Choroid plexus epithelial cell (primary cell): ENCODE results near the gene PDIA2.

ENCODE experiments used
- DNase-seq: peaks from one replicate; pipeline ENCODE4 v3.0.0-alpha.2; 2010; ENCODE audit warnings: low read depth
- H3K4me3 ChIP-seq: 2 replicates; pipeline ENCODE4 v1.5.1; 2011; ENCODE audit warnings: low read depth, mild to moderate bottlenecking, control low read depth, low read length, moderate library complexity
- CTCF ChIP-seq: conservative IDR thresholded peaks from 2 replicates; pipeline ENCODE4 v1.5.1; 2011; ENCODE audit warnings: low read depth, mild to moderate bottlenecking, control low read depth, inconsistent platforms, low read length, moderate library complexity

PDIA2 gene

GRCh38 chr16:281660-282255 lies 1.2 kb upstream of the PDIA2 start:
- no peak for DNase-seq
- H3K4me3 ChIP-seq, result no peak overlapping the region
- no peak for TF ChIP-seq CTCF

GRCh38 chr16:282491-282890 lies 473 bp upstream of the PDIA2 start:
- TF ChIP-seq CTCF, result no peak
- no peak overlapping the region for H3K4me3 ChIP-seq
- DNase-seq, result no peak

GRCh38 chr16:284204-285120 lies 1.5 kb downstream of the PDIA2 start:
- H3K4me3 ChIP-seq, result no peak overlapping the region
- DNase-seq, result no peak
- TF ChIP-seq CTCF, result no peak

- no peak for DNase-seq
- no peak for TF ChIP-seq CTCF
- no peak overlapping the region for H3K4me3 ChIP-seq
These were observed 2.4 kb downstream of the PDIA2 start for GRCh38 chr16:285146-286055.

- no peak for DNase-seq
- TF ChIP-seq CTCF, result no peak
- no peak overlapping the region for H3K4me3 ChIP-seq
These were observed 3.7 kb downstream of the PDIA2 start for GRCh38 chr16:286491-287297.

GRCh38 chr16:287298-287811 lies 4.4 kb downstream of the PDIA2 start:
- no peak for DNase-seq
- peak; percentile 24 for TF ChIP-seq CTCF
- no peak overlapping the region for H3K4me3 ChIP-seq
